ENCODE results near the gene PTP4A1.
"Not testable (repeated sequence)": the region's sequence is repeated elsewhere in the genome, so short reads cannot be mapped to it uniquely, and the experiment has no call there.

PTP4A1 gene

GRCh38 chr6:63582579-63583231 lies 10.4 kb downstream of the PTP4A1 start:
- DNase-seq (ENCODE audit: low spot score) = no peak

- DNase-seq (ENCODE audit: low spot score) = no peak
These were observed 11.8 kb downstream of the PTP4A1 start for GRCh38 chr6:63584125-63584514.

- DNase-seq (ENCODE audit: low spot score) = no peak
These were observed 12.3 kb downstream of the PTP4A1 start for GRCh38 chr6:63584566-63584965.

- DNase-seq (ENCODE audit: low spot score) = not testable (repeated sequence)
These were observed 13.4 kb downstream of the PTP4A1 start for GRCh38 chr6:63585652-63586051.

- no peak for DNase-seq (ENCODE audit: low spot score)
These were observed 17.7 kb downstream of the PTP4A1 start for GRCh38 chr6:63589952-63590411.

- no peak for DNase-seq (ENCODE audit: low spot score)
These were observed 20.6 kb downstream of the PTP4A1 start for GRCh38 chr6:63592886-63593285.

- no peak for DNase-seq (ENCODE audit: low spot score)
These were observed 25.1 kb downstream of the PTP4A1 start for GRCh38 chr6:63597141-63598048.

GRCh38 chr6:63598049-63599036 lies 26.1 kb downstream of the PTP4A1 start:
- peak; percentile 67 for DNase-seq (ENCODE audit: low spot score)

- DNase-seq (ENCODE audit: low spot score) = no peak
These were observed 27.0 kb downstream of the PTP4A1 start for GRCh38 chr6:63599243-63599642.

- DNase-seq (ENCODE audit: low spot score) = no peak
These were observed 27.9 kb downstream of the PTP4A1 start for GRCh38 chr6:63600136-63600535.

GRCh38 chr6:63609231-63609630 lies 37.0 kb downstream of the PTP4A1 start:
- DNase-seq (ENCODE audit: low spot score) = no peak

- DNase-seq (ENCODE audit: low spot score) = no peak
These were observed 38.7 kb downstream of the PTP4A1 start for GRCh38 chr6:63610944-63611343.

- no peak for DNase-seq (ENCODE audit: low spot score)
These were observed 39.3 kb downstream of the PTP4A1 start for GRCh38 chr6:63611560-63611959.

GRCh38 chr6:63615590-63615989 lies 43.3 kb downstream of the PTP4A1 start:
- no peak for DNase-seq (ENCODE audit: low spot score)

Measured in AG08396 (cell line).